GM19455 (cell line): Measurements from ENCODE around the gene CYP2B6.
"Not testable (repeated sequence)": the region's sequence is repeated elsewhere in the genome, so short reads cannot be mapped to it uniquely, and the experiment has no call there.

Experiments used
- ATAC-seq: cut with Tn5 transposase; IDR thresholded peaks from one replicate; pipeline ENCODE4 v1.9.1; 2021; ENCODE audit not compliant: unreplicated experiment

The CYP2B6 gene

GRCh38 chr19:40990972-40991381 is at the start of gene CYP2B6:
Gene CYP2B6, plus strand, starts transcription at chr19:40991282. Its CDS starts 24 bp downstream, at chr19:40991306.
- ATAC-seq, result no peak

- ATAC-seq, result no peak
These were observed 49.4 kb upstream of the CYP2B6 start for GRCh38 chr19:40941481-40942219.

DNA sequence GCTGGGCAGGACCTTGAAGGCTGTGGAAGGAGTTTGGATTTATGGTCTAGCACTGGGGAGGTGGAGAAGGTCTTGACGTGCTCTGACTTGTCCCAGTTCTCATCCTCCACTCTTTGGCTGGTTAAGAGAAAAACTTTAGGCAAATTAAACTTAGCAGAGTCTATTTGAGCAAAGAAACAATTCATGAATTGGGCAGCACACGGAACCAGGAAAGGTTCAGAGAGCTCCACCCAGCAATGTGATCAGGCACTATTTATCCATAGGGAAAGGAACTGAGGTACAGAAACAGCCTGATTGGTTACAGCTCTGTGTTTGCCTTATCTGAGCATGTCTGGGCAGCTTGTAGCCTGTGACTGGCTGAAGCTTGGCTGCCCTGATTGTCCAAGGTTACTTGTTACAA is 45.4 kb upstream of the CYP2B6 start:
- ATAC-seq, result no peak

DNA sequence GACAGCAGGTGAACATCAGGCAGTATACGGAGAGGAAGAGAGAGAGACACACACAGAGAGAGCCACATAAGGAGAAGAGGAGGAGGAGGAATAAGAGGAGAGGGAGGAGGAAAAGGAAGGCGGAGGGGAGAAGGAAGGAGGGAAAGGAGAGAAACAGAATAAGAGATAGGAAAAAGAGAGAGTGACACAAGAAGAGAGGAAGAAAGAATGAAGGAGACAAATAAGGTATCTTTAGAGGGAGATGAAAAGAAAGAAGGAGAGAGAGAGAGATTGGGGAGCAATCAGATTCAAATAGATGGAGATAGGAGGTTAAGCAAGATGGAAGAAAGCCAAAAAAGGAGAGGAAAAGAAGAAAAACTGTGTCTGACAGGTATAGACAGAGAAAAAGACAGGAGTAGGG is 44.0 kb upstream of the CYP2B6 start:
- ATAC-seq, result no peak

DNA sequence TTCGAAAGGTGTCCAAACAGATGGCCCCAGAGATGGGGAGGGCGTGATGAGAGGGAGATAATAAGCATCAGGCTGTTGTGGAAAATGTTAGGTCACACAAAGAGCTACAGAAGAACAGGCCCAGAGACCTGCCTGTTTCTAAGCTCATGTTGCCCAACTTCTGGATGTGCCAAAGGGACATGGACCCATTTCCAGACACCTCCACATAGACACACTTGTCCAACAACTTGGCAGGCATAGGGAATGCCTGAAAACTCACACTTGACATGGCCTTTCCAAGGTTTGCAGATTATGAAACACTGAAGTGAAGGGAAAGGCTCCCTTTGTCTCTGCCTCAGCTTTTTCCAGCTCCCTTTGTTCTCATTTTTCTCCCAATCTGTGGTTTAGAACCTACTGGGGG is 43.5 kb upstream of the CYP2B6 start:
- no peak for ATAC-seq

- no peak for ATAC-seq
These were observed 42.3 kb upstream of the CYP2B6 start for GRCh38 chr19:40948580-40949299.

- ATAC-seq, result no peak
These were observed 36.5 kb upstream of the CYP2B6 start for GRCh38 chr19:40954573-40954972.

- ATAC-seq, result no peak
These were observed 31.7 kb upstream of the CYP2B6 start for GRCh38 chr19:40959338-40959737.

- ATAC-seq, result no peak
These were observed 30.9 kb upstream of the CYP2B6 start for GRCh38 chr19:40960062-40960685.

GRCh38 chr19:40960780-40961179 is 30.3 kb upstream of the CYP2B6 start:
- no peak for ATAC-seq

GRCh38 chr19:40962460-40962961 is 28.6 kb upstream of the CYP2B6 start:
- no peak for ATAC-seq

- ATAC-seq, result not testable (repeated sequence)
These were observed 26.7 kb upstream of the CYP2B6 start for GRCh38 chr19:40964361-40964760.

DNA sequence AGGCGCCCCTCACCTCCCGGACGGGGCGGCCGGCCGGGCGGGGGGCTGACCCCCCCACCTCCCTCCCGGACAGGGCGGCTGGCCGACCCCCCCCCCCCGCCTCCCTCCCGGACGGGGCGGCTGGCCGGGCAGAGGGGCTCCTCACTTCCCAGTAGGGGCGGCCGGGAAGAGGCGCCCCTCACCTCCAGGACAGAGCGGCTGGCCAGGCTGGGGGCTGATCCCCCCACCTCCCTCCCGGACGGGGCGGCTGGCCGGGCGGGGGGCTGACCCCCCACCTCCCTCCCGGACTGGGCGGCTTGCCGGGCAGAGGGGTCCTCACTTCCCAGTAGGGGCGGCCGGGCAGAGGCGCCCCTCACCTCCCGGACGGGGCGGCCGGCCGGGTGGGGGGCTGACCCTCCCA is 25.7 kb upstream of the CYP2B6 start:
- not testable (repeated sequence) for ATAC-seq

GRCh38 chr19:40966591-40966990 is 24.5 kb upstream of the CYP2B6 start:
- ATAC-seq, result not testable (repeated sequence)

DNA sequence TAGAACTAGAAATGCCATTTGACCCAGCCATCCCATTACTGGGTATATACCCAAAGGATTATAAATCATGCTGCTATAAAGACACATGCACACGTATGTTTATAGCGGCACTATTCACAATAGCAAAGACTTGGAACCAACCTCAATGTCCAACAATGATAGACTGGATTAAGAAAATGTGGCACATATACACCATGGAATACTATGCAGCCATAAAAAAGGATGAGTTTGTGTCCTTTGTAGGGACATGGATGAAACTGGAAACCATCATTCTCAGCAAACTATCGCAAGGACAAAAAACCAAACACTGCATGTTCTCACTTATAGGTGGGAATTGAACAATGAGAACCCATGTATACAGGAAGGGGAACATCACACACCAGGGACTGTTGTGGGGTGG is 23.0 kb upstream of the CYP2B6 start:
- ATAC-seq, result not testable (repeated sequence)

GRCh38 chr19:40969721-40970120 is 21.4 kb upstream of the CYP2B6 start:
- ATAC-seq, result not testable (repeated sequence)

DNA sequence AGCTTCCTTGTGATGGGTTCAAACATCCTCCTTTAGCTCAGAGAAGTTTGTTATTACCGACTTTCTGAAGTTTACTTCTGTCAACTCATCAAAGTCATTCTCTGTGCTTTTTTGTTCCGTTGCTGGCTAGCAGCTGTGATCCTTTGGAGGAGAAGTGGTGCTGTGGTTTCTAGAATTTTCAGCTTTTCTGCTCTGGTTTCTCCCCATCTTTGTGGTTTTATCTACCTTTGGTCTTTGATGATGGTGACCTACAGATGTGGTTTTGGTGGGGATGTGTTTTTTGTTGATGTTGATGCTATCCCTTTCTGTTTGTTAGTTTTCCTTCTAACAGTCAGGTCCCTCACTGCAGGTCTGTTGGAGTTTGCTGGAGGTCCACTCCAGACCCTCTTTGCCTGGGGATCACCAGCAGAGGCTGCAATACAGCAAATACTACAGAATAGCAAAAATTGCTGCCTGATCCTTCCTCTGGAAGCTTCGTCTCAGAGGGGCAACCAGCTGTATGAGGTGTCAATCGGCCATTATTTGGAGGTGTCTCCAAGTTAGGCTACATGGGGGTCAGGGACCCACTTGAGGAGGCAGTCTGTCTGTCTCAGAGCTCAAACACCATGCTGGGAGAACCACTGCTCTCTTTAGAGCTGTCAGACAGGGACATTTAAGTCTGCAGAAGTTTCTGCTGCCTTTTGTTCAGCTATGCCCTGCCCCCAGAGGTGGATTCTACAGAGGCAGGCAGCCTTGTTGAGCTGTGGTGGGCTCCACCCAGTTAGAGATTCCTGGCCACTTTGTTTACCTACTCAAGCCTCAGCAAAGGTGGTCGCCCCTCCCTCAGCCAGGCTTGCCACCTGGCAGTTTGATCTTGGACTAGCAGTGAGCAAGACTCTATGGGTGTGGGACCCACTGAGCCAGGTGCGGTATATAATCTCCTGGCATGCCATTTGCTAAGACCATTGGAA is 20.4 kb upstream of the CYP2B6 start:
- ATAC-seq, result not testable (repeated sequence)

- no peak for ATAC-seq
These were observed 16.4 kb upstream of the CYP2B6 start for GRCh38 chr19:40974633-40975037.

- ATAC-seq, result no peak
These were observed 14.9 kb upstream of the CYP2B6 start for GRCh38 chr19:40976134-40976533.

GRCh38 chr19:40976724-40977123 is 14.4 kb upstream of the CYP2B6 start:
- ATAC-seq, result no peak

DNA sequence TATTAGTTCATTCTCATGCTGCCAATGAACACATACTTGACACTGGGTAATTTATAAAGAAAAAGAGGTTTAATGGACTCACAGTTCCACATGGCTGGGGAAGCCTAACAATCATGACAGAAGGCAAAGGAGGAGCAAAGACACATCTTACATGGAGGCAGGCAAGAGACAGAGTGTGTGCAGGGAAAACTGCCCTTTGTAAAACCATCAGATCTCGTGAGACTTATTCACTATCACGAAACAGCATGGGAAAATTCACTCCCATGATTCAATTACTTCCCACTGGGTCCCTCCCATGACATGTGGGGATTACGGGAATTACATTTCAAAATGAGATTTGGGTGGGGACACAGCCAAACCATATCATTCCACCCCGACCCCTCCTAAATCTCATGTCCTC is 11.3 kb upstream of the CYP2B6 start:
- ATAC-seq, result not testable (repeated sequence)
